Colonic mucosa (tissue), 4 donors: ENCODE measurements around the gene PRRT4. TPM values are rescaled to one million over a fixed set of nuclear protein-coding genes. Genes with fewer than 3 reads are reported as not detected.

Experiments
- DNase-seq: peaks from one replicate; pipeline ENCODE4 v3.0.0-alpha.2; 2020
- H3K27ac ChIP-seq: fragments of 200-600 bp; one replicate; pipeline ENCODE4 v1.8.0; 2021
- H3K27me3 ChIP-seq: fragments of 200-600 bp; one replicate; pipeline ENCODE4 v1.8.0; 2021
- H3K36me3 ChIP-seq: fragments of 200-600 bp; one replicate; pipeline ENCODE4 v1.8.0; 2021
- H3K4me1 ChIP-seq: fragments of 200-600 bp; one replicate; pipeline ENCODE4 v1.8.0; 2021; ENCODE audit warnings: mild to moderate bottlenecking
- H3K4me3 ChIP-seq: fragments of 200-600 bp; one replicate; pipeline ENCODE4 v1.8.0; 2021
- H3K9ac ChIP-seq, 2 donors: one replicate each; pipeline ENCODE4 v1.7.0; 2013; ENCODE audit warnings: control low read depth in 2 of 2, low read depth in 2 of 2, low read length in 2 of 2
- H3K9me3 ChIP-seq: fragments of 200-600 bp; one replicate; pipeline ENCODE4 v1.8.0; 2021
- intact Hi-C: fragments of 100-400 bp; cut with DNase I; formaldehyde crosslinking; loops from one replicate; pipeline ENCODE4 v1.14.1; 2022
- total RNA-seq, 2 donors: library from RNA; stranded (reverse); fragmentation: NEBNext Ultra II Directional in 1 of 2; extraction: Animal tissue kit (Norgen Biotek cat#: 25700) in 1 of 2; gene quantifications; one replicate each; pipeline ENCODE4 v1.2.1, GENCODE V29; 2021
- TF ChIP-seq, protein P1 (sequence below): fragments of 200-600 bp; IDR thresholded peaks from one replicate; pipeline ENCODE4 v1.8.0; 2022; ENCODE audit warnings: antibody characterized with exemption, mild to moderate bottlenecking
- donor health status: healthy.
- donor health status: DM: no; HTN: no; CAD: no.
- donor health status: DM: no; HTN: no; CAD: no.

The PRRT4 gene
- total RNA-seq, 2 donors from 2014 or later = 0.24 TPM; not detected in 1

DNA sequence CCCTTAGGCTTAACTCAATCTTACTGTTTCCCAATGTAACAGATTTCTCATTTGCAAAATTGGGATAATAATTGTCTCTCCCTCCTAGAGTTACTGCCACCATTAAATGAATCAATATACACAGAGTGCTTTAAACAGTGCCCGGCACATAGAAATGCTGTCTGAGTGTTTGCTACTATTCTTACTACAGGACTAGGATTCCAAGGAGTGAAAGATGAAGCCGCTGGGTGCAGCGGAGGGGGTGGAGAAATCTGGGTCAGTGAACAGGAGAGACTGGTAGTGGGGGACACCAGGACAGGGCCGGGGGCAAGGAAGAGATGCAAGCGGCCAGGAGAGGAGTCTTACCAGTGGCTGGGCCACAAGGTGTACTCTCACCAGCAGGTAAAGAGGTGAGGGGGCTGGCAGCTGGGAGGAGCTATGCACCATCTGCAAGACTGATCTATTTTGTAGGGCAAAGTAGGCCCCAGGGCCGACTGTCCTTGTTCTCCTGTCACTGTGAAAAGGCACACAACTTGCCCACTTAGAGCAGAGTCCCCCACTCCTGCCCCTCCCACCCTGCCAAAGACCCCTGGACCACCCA lies 18.5 kb upstream of the PRRT4 start:
- Histone ChIP-seq H3K4me1 (no peaks in the 10 kb centered on the region), H3K9ac (no peak overlapping the region)

GRCh38 chr7:128378637-128379036 lies 17.1 kb upstream of the PRRT4 start:
- intact Hi-C loops = no loop called here
- H3K27me3 ChIP-seq = no peaks in the 10 kb centered on the region
- H3K9me3 ChIP-seq = no peaks in the 10 kb centered on the region
- no peaks in the 10 kb centered on the region for H3K36me3 ChIP-seq
- no peak overlapping the region for H3K9ac ChIP-seq
- no peak overlapping the region for H3K27ac ChIP-seq
- H3K4me1 ChIP-seq = no peaks in the 10 kb centered on the region
- no peak overlapping the region for H3K4me3 ChIP-seq
- no peak for DNase-seq
- TF ChIP-seq, protein P1, sequence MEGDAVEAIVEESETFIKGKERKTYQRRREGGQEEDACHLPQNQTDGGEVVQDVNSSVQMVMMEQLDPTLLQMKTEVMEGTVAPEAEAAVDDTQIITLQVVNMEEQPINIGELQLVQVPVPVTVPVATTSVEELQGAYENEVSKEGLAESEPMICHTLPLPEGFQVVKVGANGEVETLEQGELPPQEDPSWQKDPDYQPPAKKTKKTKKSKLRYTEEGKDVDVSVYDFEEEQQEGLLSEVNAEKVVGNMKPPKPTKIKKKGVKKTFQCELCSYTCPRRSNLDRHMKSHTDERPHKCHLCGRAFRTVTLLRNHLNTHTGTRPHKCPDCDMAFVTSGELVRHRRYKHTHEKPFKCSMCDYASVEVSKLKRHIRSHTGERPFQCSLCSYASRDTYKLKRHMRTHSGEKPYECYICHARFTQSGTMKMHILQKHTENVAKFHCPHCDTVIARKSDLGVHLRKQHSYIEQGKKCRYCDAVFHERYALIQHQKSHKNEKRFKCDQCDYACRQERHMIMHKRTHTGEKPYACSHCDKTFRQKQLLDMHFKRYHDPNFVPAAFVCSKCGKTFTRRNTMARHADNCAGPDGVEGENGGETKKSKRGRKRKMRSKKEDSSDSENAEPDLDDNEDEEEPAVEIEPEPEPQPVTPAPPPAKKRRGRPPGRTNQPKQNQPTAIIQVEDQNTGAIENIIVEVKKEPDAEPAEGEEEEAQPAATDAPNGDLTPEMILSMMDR = no peak

More for the DNA sequence above, 18.5 kb upstream of the PRRT4 start:
- Histone ChIP-seq H3K4me3 (no peak overlapping the region), H3K27ac (no peak overlapping the region), H3K9me3 (no peaks in the 10 kb centered on the region), H3K27me3 (no peaks in the 10 kb centered on the region), H3K36me3 (no peaks in the 10 kb centered on the region)
- intact Hi-C loops = no loop called here
- no peak for DNase-seq
- TF ChIP-seq, protein P1 = no peak

GRCh38 chr7:128376077-128376476 lies 14.6 kb upstream of the PRRT4 start:
- no peaks in the 10 kb centered on the region for H3K9me3 ChIP-seq
- H3K9ac ChIP-seq = no peak overlapping the region
- no peak overlapping the region for H3K4me3 ChIP-seq
- no peak overlapping the region for H3K27ac ChIP-seq
- no peaks in the 10 kb centered on the region for H3K27me3 ChIP-seq
- H3K36me3 ChIP-seq = no peaks in the 10 kb centered on the region
- intact Hi-C loops = no loop called here
- DNase-seq = no peak
- H3K4me1 ChIP-seq = no peaks in the 10 kb centered on the region
- TF ChIP-seq, protein P1 = no peak

DNA sequence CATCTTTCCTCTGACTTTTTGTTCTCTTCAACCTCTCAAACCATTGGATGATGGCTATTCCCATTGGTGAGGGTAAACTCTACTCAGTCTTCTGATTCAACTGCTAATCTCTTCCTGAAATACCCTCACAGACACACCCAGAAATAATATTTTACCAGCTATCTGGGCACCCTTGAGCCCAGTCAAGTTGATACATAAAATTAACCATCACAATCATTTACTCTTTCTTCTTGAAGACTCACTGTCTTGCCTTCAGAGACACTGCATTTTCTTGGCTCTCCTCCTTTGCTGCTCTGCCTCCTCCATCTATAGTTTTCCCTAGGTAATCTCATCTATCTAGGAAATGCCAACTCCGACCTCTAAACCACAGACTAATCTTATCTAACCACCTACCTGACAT lies 12.6 kb upstream of the PRRT4 start:
- Histone ChIP-seq H3K36me3 (no peaks in the 10 kb centered on the region), H3K27ac (no peak overlapping the region), H3K27me3 (no peaks in the 10 kb centered on the region), H3K4me1 (no peaks in the 10 kb centered on the region), H3K9me3 (no peaks in the 10 kb centered on the region), H3K9ac (no peak overlapping the region), H3K4me3 (no peak overlapping the region)
- intact Hi-C loops = no loop called here
- no peak for DNase-seq
- TF ChIP-seq, protein P1 = no peak

DNA sequence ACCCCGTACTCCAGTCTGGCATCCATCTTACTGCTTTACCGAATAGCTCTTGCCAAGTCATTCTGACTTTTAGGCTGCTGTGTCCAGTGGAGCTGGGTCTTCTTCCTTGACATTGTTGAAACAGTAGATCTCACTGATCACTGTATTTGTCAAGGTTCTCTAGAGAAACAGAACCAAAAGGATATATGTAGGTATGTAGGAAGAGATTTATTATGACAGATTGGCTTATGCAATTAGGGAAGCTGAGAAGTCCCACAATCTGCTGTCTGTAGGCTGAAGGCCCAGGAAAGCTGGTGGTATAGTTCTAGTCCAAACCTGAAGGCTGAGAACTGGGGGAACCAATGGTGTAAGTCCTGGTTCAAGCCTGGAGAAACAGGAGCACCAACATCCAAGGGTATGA lies 12.1 kb upstream of the PRRT4 start:
- H3K27ac ChIP-seq = no peak overlapping the region

More for the DNA sequence above, 12.1 kb upstream of the PRRT4 start:
- H3K36me3 ChIP-seq = no peaks in the 10 kb centered on the region
- H3K4me1 ChIP-seq = no peaks in the 10 kb centered on the region
- no peaks in the 10 kb centered on the region for H3K9me3 ChIP-seq
- DNase-seq = no peak
- no peak overlapping the region for H3K4me3 ChIP-seq
- TF ChIP-seq, protein P1 = no peak
- no peaks in the 10 kb centered on the region for H3K27me3 ChIP-seq
- intact Hi-C loops = no loop called here
- H3K9ac ChIP-seq = no peak overlapping the region
